Pancreas (tissue), 10 donors: ENCODE measurements around the gene FBF1. TPM values are rescaled to one million over a fixed set of nuclear protein-coding genes. Genes with fewer than 3 reads are reported as not detected.
A peak's percentile ranks its signal among the peaks of the same experiment; 100 is the strongest.

Experiments
- ATAC-seq, 4 donors: fragments of 200-7000 bp; cut with Tn5 transposase; one replicate each; pipeline versions ENCODE4 v1.8.0 to v1.9.1; 2020; ENCODE audit warnings: mild to moderate bottlenecking in 4 of 4, moderate library complexity in 4 of 4
- DNase-seq, 6 donors: peaks; one replicate each; pipeline ENCODE4 v3.0.0-alpha.2; 2020
- FAIRE-seq: peaks from 2 replicates; lab custom pipeline; 2012; peaks lifted over from hg19 to GRCh38; lab: Jason Lieb, UNC
- H3K27ac ChIP-seq, 4 donors: fragments of 200-600 bp; sonication (generic); 1 replicate in 3 of 4; 2 replicates in 1 of 4; pipeline versions ENCODE4 v1.5.0 to v1.8.0; 2020
- H3K27me3 ChIP-seq, 4 donors: fragments of 200-600 bp; one replicate each; pipeline ENCODE4 v1.8.0; 2021
- H3K36me3 ChIP-seq, 3 donors: fragments of 200-600 bp; sonication (generic) in 1 of 3; one replicate each; pipeline versions ENCODE4 v1.5.0 to v1.8.0; 2020 to 2021
- H3K4me1 ChIP-seq, 3 donors: fragments of 200-600 bp; one replicate each; pipeline ENCODE4 v1.8.0; 2021
- H3K4me3 ChIP-seq, 4 donors: fragments of 200-600 bp; sonication (generic) in 2 of 4; one replicate each; pipeline versions ENCODE4 v1.5.0 to v1.8.0; 2020 to 2021
- H3K9me3 ChIP-seq, 4 donors: fragments of 200-600 bp; one replicate each; pipeline ENCODE4 v1.8.0; 2021
- WGBS, 2 donors: extraction: QIAGEN DNeasy Blood & Tissue Kit; methylation state at CpG; one replicate each; pipeline ENCODE4 v1.1.7; 2013; 5-methylcytosine and 5-hydroxymethylcytosine counted together
- intact Hi-C, 3 donors: fragments of 100-400 bp; cut with DNase I; formaldehyde crosslinking; loops; one replicate each; pipeline versions ENCODE4 v1.11.1 to v1.14.2; 2022
- polyA plus RNA-seq, 2 donors: library from polyadenylated mRNA; stranded (reverse); fragments of 200-250 nt; gene quantifications; one replicate each; pipeline ENCODE4 v1.2.3, GENCODE V29; 2013
- total RNA-seq, 6 donors: library from RNA; stranded (reverse); fragmentation: NEBNext Ultra II Directional in 4 of 6; extraction: Animal tissue kit (Norgen Biotek cat#: 25700) in 4 of 6; gene quantifications; one replicate each; pipeline versions ENCODE4 v1.2.1 to v1.2.4, GENCODE V29; 2021 to 2023
- TF ChIP-seq, protein P1 (sequence below), 4 donors: fragments of 200-600 bp; sonication (generic) in 3 of 4; IDR thresholded peaks; one replicate each; pipeline versions ENCODE4 v1.5.0 to v1.8.0; 2021; ENCODE audit warnings: antibody characterized with exemption in 4 of 4
- donor health status: healthy with polysubstance abuse.
- donor health status: DM: no; HTN: no; CAD: no; lungs with moderate emphysema.
- donor health status: DM: no; HTN: no; CAD: no.
- donor health status: control.
- donor health status: control.
- donor health status: Bipolar disorder and iron deficiency.
- donor health status: DM: yes; HTN: yes; CAD: no.
- donor health status: DM: no; HTN: no; CAD: no.
- donor health status: DM: no; HTN: no; CAD: no.
- donor health status: DM: yes; HTN: yes; CAD: no.

FBF1 gene
- total and polyA plus RNA-seq, 8 donors: 2.4 to 24.8 (median 4.5) TPM

DNA sequence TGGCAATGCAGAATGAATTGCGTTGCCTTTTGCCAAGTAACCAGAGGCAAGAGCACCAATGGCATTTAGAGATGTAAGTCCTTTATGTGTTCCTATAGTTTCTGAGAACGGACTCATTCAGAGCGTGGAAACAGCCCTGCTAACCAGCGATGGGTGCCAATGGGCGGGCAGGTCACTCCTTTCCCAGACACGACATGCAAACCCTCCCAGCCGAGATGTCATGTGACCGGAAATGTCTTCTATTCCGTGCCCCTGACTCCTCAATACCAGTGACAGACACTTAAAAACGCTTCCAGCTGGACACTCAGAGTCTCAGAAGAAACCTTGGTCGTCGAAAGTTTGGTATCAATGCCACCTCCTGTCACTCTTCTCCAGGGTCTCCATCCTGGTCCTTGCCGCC, 3.2 kb downstream of the FBF1 start:
- no peak for ATAC-seq
- Histone ChIP-seq H3K27ac (no peak overlapping the region), H3K4me3 (no peak overlapping the region), H3K4me1 (peaks cover 4 to 10% (median 6%) of the 10 kb centered on the region in 3 donors), H3K36me3 (no peaks in the 10 kb centered on the region), H3K27me3 (no peaks in the 10 kb centered on the region), H3K9me3 (no peaks in the 10 kb centered on the region)
- peak in 1 of 6 donors; percentile 28 for DNase-seq
- FAIRE-seq: no peak
- intact Hi-C loops: no loop called here
- WGBS, 2 donors: 83 to 91% methylated on average over 13 of the region's 13 CpGs
- TF ChIP-seq, protein P1, sequence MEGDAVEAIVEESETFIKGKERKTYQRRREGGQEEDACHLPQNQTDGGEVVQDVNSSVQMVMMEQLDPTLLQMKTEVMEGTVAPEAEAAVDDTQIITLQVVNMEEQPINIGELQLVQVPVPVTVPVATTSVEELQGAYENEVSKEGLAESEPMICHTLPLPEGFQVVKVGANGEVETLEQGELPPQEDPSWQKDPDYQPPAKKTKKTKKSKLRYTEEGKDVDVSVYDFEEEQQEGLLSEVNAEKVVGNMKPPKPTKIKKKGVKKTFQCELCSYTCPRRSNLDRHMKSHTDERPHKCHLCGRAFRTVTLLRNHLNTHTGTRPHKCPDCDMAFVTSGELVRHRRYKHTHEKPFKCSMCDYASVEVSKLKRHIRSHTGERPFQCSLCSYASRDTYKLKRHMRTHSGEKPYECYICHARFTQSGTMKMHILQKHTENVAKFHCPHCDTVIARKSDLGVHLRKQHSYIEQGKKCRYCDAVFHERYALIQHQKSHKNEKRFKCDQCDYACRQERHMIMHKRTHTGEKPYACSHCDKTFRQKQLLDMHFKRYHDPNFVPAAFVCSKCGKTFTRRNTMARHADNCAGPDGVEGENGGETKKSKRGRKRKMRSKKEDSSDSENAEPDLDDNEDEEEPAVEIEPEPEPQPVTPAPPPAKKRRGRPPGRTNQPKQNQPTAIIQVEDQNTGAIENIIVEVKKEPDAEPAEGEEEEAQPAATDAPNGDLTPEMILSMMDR (IDR thresholded peaks at IDR 0.05): no peak

GRCh38 chr17:75933808-75934207, 7.0 kb downstream of the FBF1 start:
- intact Hi-C loops: no loop called here
- Histone ChIP-seq H3K9me3 (no peaks in the 10 kb centered on the region), H3K4me3 (no peak overlapping the region), H3K27ac (no peak overlapping the region), H3K27me3 (no peaks in the 10 kb centered on the region), H3K4me1 (no peaks in the 10 kb centered on the region), H3K36me3 (no peaks in the 10 kb centered on the region)
- no peak for FAIRE-seq
- no peak for ATAC-seq
- DNase-seq: no peak
- TF ChIP-seq, protein P1 (IDR thresholded peaks at IDR 0.05): no peak
- 85 to 89% methylated on average over 4 of the region's 4 CpGs for WGBS, 2 donors

- TF ChIP-seq, protein P1 (IDR thresholded peaks at IDR 0.05): no peak
- no peak for ATAC-seq
- no peak for DNase-seq
- no peaks in the 10 kb centered on the region for H3K36me3 ChIP-seq
- H3K4me3 ChIP-seq: no peak overlapping the region
- 87 to 89% methylated on average over 5 of the region's 5 CpGs for WGBS, 2 donors
- H3K4me1 ChIP-seq: no peaks in the 10 kb centered on the region
- FAIRE-seq: no peak
- no peak overlapping the region for H3K27ac ChIP-seq
- intact Hi-C loops: no loop called here
- no peaks in the 10 kb centered on the region for H3K9me3 ChIP-seq
- H3K27me3 ChIP-seq: no peaks in the 10 kb centered on the region
These were observed 8.0 kb downstream of the FBF1 start for GRCh38 chr17:75932852-75933251.

- H3K4me3 ChIP-seq: no peak overlapping the region
- no peak for FAIRE-seq
- H3K36me3 ChIP-seq: no peaks in the 10 kb centered on the region
- TF ChIP-seq, protein P1 (IDR thresholded peaks at IDR 0.05): no peak
- H3K9me3 ChIP-seq: no peaks in the 10 kb centered on the region
- intact Hi-C loops: no loop called here
- peak in 1 of 6 donors; percentile 15 for DNase-seq
- no peak for ATAC-seq
- no peaks in the 10 kb centered on the region for H3K27me3 ChIP-seq
- 83 to 88% methylated on average over 4 of the region's 4 CpGs for WGBS, 2 donors
- no peaks in the 10 kb centered on the region for H3K4me1 ChIP-seq
- H3K27ac ChIP-seq: no peak overlapping the region
These were observed 9.8 kb downstream of the FBF1 start for GRCh38 chr17:75931062-75931461.

GRCh38 chr17:75927286-75927922, 13.4 kb downstream of the FBF1 start:
- H3K4me3 ChIP-seq: no peak overlapping the region
- WGBS, 2 donors: 65 to 71% methylated on average over 6 of the region's 6 CpGs

More at GRCh38 chr17:75927286-75927922, 13.4 kb downstream of the FBF1 start:
- no peaks in the 10 kb centered on the region for H3K27me3 ChIP-seq
- TF ChIP-seq, protein P1 (IDR thresholded peaks at IDR 0.05): peak in 1 of 4 donors; percentile 12
- FAIRE-seq (no peak), DNase-seq (peak in 1 of 6 donors; percentile 22), ATAC-seq (peak in 3 of 4 donors; percentile 57 to 74 (median 57))
- no peaks in the 10 kb centered on the region for H3K36me3 ChIP-seq
- intact Hi-C loops: no loop called here
- H3K9me3 ChIP-seq: no peaks in the 10 kb centered on the region
- no peaks in the 10 kb centered on the region for H3K4me1 ChIP-seq
- H3K27ac ChIP-seq: no peak overlapping the region
